Progenitor cell of endocrine pancreas (in vitro differentiated cells): ENCODE data around the gene ELOA. TPM values are rescaled to one million over a fixed set of nuclear protein-coding genes. Genes with fewer than 3 reads are reported as not detected.

Source experiments
- DNase-seq: peaks from one replicate; pipeline ENCODE4 v3.0.0; 2021; ENCODE audit warnings: low spot score; ENCODE audit not compliant: unreplicated experiment
- H3K27ac Mint-ChIP-seq: 2 replicates; pipeline ENCODE4 v1.8.0; 2021; ENCODE audit warnings: mild to moderate bottlenecking, moderate library complexity, mixed read lengths
- H3K27me3 Mint-ChIP-seq: 2 replicates; pipeline ENCODE4 v1.8.0; 2021; ENCODE audit warnings: mixed read lengths
- H3K36me3 Mint-ChIP-seq: 2 replicates; pipeline ENCODE4 v1.8.0; 2022; ENCODE audit warnings: mixed read lengths; ENCODE audit not compliant: insufficient read depth
- H3K4me1 Mint-ChIP-seq: 2 replicates; pipeline ENCODE4 v1.8.0; 2021; ENCODE audit warnings: low read depth, mixed read lengths
- H3K4me3 Mint-ChIP-seq: 2 replicates; pipeline ENCODE4 v1.8.0; 2021; ENCODE audit warnings: low read depth, mild to moderate bottlenecking, moderate library complexity, mixed read lengths
- H3K9me3 Mint-ChIP-seq: 2 replicates; pipeline ENCODE4 v1.8.0; 2021; ENCODE audit warnings: low read depth, mixed read lengths
- CTCF ChIP-seq: fragments of 200-600 bp; sonication (generic); IDR thresholded peaks from one replicate; pipeline ENCODE4 v1.5.0; 2021; ENCODE audit warnings: antibody characterized with exemption, mild to moderate bottlenecking; ENCODE audit not compliant: unreplicated experiment
- long read RNA-seq: library from polyadenylated mRNA; unstranded; transcript quantifications from one replicate; pipeline ENCODE4 v2.0.0, GENCODE V29; 2020
- total RNA-seq: library from RNA; stranded (reverse); gene quantifications from 2 replicates; pipeline ENCODE4 v1.2.1, GENCODE V29; 2021

ELOA gene
- total RNA-seq: 37.5 and 40.8 TPM in 2 replicates
- long read RNA-seq, full-length matches to known transcripts: 49 of 100 reads
- long read RNA-seq, partial matches to known transcripts: 39 of 100 reads
- long read RNA-seq, other reads (novel, unspliced or antisense): 12 of 100 reads

GRCh38 chr1:23743287-23744152 lies at the start of gene ELOA:
ELOA (plus strand) TSS chr1:23743471; CDS start chr1:23743504, 33 bp downstream.
- no peaks in the 10 kb centered on the region for H3K9me3 Mint-ChIP-seq
- no peaks in the 10 kb centered on the region for H3K27me3 Mint-ChIP-seq
- peaks cover 26% of the 10 kb centered on the region for H3K4me1 Mint-ChIP-seq
- peak within 1 kb of the TSS; percentile 94 for H3K27ac Mint-ChIP-seq
- H3K36me3 Mint-ChIP-seq: peaks cover 3% of the 10 kb centered on the region
- peak within 1 kb of the TSS; percentile 86 for H3K4me3 Mint-ChIP-seq
- DNase-seq: peak; percentile 58
- no peak for TF ChIP-seq CTCF

- Mint-ChIP-seq H3K27ac (peak overlapping the region; percentile 99), H3K9me3 (no peaks in the 10 kb centered on the region), H3K4me3 (peak overlapping the region; percentile 97), H3K27me3 (no peaks in the 10 kb centered on the region), H3K4me1 (peaks cover 36% of the 10 kb centered on the region), H3K36me3 (peaks cover 40% of the 10 kb centered on the region)
- DNase-seq: no peak
- TF ChIP-seq CTCF: no peak
These were observed 49.7 kb upstream of the ELOA start for GRCh38 chr1:23693599-23693998.

- Mint-ChIP-seq H3K27me3 (no peaks in the 10 kb centered on the region), H3K36me3 (peaks cover 42% of the 10 kb centered on the region), H3K27ac (peak overlapping the region; percentile 38), H3K9me3 (no peaks in the 10 kb centered on the region), H3K4me3 (peak overlapping the region; percentile 97), H3K4me1 (peaks cover 36% of the 10 kb centered on the region)
- DNase-seq: no peak
- TF ChIP-seq CTCF: no peak
These were observed 48.9 kb upstream of the ELOA start for GRCh38 chr1:23694371-23694770.

GRCh38 chr1:23695667-23696066 lies 47.6 kb upstream of the ELOA start:
- Mint-ChIP-seq H3K27ac (peak overlapping the region; percentile 68), H3K27me3 (no peaks in the 10 kb centered on the region), H3K4me1 (peaks cover 40% of the 10 kb centered on the region), H3K9me3 (no peaks in the 10 kb centered on the region), H3K4me3 (no peak overlapping the region), H3K36me3 (peaks cover 50% of the 10 kb centered on the region)
- no peak for DNase-seq
- TF ChIP-seq CTCF: no peak

GRCh38 chr1:23696335-23696989 lies 46.8 kb upstream of the ELOA start:
- Mint-ChIP-seq H3K27me3 (no peaks in the 10 kb centered on the region), H3K4me3 (peak overlapping the region; percentile 9), H3K36me3 (peaks cover 52% of the 10 kb centered on the region), H3K4me1 (peaks cover 40% of the 10 kb centered on the region), H3K9me3 (no peaks in the 10 kb centered on the region), H3K27ac (peak overlapping the region; percentile 1)
- no peak for DNase-seq
- no peak for TF ChIP-seq CTCF
